GM21360 (cell line): Measurements from ENCODE around the gene DDIT3.

ENCODE experiments used
- ATAC-seq: cut with Tn5 transposase; IDR thresholded peaks from one replicate; pipeline ENCODE4 v1.9.1; 2021; ENCODE audit warnings: mild to moderate bottlenecking, moderate library complexity; ENCODE audit not compliant: unreplicated experiment

The DDIT3 gene

GRCh38 chr12:57487597-57488401 is 32.5 kb downstream of the DDIT3 start, which contains the start of gene MARS1:
Gene MARS1, plus strand, starts transcription at chr12:57488068. Its CDS starts 23 bp downstream, at chr12:57488091.
- peak; percentile 93 for ATAC-seq

- ATAC-seq, result no peak
Observed at GRCh38 chr12:57487055-57487596, 33.2 kb downstream of the DDIT3 start.

DNA sequence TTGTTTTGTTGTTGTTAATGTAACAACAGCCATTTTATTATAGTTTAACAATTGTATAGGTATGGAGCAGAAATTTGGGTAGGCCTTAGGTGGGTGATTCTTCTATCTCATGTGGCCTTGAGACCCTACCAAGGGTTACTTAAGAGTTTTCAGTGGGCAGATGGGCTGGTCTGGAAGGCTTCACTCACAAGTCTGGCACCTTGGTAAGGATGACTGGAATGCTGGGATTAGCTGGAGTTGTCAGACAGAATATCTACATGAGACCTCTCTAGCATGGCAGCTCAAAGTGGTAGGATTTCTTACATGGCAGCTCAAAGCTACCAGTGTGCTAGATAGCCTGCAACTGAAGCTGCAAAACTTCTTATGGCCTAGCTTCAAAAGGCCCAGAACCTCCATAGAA is 34.6 kb downstream of the DDIT3 start:
- no peak for ATAC-seq

GRCh38 chr12:57483466-57483865 is 36.8 kb downstream of the DDIT3 start:
- no peak for ATAC-seq

- no peak for ATAC-seq
Observed at GRCh38 chr12:57481671-57482070, 38.6 kb downstream of the DDIT3 start.

DNA sequence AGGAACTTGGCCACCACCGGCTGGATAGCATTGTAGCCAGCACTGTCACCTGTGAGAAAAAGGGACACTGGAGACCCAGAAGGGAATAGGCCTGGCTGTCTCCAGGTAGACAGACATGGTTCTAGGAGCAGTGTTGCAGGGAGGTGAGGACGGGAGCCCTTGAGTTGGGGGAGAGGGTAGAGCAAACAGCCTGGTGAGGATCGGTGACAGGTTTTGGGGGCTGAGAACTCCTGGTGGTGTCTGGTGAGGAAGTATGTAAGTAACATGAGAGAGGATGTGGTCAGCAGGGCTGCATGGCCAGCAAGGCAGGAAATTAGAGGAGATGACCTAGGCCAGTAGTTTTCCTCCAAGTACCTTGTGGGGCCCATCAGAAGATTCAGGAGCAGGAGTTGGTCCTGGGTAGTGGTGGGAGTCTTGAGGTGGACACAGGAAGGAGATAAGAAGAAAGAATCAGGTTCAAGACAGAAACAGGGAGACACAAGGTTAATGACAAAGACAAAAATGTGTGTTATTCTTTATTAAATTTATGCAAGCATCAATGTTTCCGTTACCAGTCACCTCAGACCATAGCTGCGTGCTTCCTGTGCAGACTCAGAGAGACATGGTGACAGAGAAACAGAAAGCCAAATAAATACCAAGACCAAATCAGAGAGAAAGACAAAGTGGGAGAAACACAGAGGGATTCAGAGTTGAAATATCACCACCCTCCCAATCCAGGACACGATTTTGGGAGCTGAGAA is 40.8 kb downstream of the DDIT3 start, which contains the start of gene ARHGAP9:
ARHGAP9 (minus strand) TSS at position 491 of the 740 bp plus-strand sequence; CDS start at position 31, 460 bp downstream.
- no peak for ATAC-seq

GRCh38 chr12:57479043-57479375 is 41.3 kb downstream of the DDIT3 start:
- no peak for ATAC-seq

DNA sequence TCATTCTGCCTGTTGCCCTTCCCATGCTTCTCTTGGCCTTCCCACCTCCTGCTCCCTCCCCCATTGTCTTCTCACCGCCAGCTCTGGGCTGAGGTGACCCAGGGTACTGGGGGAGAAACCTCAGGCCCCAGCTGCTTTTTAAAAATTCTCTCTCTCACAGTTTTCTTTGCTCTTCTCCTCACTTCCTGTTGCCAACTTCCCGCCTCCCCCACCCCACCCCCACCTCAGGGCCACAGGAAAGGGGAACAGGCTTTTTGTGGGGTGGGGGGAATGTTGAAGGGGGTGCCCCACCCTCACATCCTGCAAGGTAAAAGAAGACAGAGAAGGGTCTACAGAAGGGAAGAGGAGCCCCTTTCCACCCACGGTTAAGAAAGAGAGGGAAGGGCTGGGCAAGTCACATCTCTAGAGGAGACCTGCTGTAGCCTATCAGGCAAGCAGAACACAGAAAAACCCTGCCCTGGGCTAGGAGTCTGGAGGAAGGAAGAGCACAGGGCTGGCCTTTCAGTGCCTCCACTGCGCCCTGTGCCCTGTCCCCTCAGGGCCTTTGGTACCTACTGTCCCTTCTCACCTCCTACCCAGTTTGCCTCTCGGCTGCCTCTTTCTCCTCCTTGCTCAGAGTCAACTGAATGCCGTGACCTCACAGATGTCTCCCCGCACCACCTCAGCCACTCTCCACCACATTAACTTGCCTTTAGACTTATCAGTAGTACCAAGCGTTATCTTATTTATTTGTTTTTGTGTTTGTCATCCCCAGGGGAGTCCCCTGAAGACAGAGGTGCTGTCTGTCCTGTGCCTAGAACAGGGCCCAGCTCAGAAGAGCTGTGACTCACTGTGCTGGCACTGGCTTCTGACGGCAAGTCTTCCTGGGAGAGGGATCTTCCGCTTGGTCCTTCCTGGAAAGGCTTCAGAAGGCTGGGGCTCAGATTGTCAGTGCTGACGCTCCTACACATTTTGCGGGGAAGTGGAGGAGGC is 42.3 kb downstream of the DDIT3 start:
- ATAC-seq, result no peak

- ATAC-seq, result no peak
Observed at GRCh38 chr12:57476993-57477709, 43.2 kb downstream of the DDIT3 start.

- peak; percentile 58 for ATAC-seq
Observed at GRCh38 chr12:57476162-57476992, 43.9 kb downstream of the DDIT3 start.

GRCh38 chr12:57475271-57476161 is 44.8 kb downstream of the DDIT3 start:
- ATAC-seq, result peak; percentile 6

GRCh38 chr12:57474862-57475261 is 45.5 kb downstream of the DDIT3 start:
- no peak for ATAC-seq

DNA sequence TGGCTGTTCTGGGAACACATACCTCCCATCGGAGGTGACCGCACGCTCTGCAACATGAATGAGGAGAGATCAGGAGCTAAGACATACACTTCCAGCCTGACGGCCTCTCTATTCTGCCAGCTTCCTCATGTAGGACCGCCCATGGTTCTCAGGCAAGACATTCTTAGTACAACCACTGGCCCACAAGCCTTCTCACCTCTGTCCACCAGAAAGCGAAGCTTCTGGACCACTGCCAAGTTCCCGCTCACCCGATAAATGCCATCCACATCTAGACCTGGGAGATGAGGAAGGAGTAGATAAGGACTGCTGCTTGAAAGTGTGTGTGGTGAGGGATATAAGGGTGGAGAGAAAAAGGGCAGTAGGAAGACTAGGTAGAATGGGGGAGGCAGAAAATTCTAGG is 45.9 kb downstream of the DDIT3 start:
- ATAC-seq, result no peak

DNA sequence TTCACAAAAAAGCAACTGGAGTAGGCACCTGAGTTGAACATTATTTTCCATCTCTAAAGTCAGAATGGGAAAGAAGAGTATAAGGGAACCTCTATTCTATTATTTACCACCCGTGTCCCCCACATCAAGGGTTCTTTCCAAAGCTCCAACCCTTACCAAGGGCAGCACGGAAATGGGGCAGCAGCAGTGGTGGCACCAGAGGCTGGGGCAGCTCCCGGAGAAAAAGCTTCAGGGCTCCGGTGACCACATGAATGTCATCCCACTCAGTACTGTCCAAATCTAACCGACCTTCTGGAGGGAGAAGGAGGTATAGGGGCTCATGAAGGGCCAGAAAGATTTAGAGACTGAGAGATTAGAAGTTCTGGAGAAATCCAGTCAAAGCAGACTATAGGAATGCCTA is 46.4 kb downstream of the DDIT3 start:
- ATAC-seq, result no peak

DNA sequence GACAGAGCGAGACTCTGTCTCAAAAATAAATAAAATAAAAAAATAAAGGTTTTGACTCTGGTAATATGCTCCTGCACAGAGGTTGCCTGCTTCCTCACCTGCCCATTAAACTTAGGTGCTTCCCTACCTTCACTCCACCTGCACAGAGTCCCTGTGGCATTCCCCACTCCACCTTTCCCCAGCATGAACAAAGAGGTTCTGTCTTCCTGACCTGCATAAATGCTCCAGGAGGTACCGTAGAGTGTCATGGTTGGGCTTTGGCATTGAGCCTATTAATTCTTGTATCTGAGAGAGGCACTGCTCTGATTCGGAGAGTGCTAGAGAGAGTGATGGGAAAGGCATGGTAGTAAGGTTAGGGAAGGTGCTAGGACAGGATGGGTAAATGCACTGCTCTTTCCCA is 46.9 kb downstream of the DDIT3 start:
- ATAC-seq, result no peak

- ATAC-seq, result no peak
Observed at GRCh38 chr12:57472391-57472790, 47.9 kb downstream of the DDIT3 start.

DNA sequence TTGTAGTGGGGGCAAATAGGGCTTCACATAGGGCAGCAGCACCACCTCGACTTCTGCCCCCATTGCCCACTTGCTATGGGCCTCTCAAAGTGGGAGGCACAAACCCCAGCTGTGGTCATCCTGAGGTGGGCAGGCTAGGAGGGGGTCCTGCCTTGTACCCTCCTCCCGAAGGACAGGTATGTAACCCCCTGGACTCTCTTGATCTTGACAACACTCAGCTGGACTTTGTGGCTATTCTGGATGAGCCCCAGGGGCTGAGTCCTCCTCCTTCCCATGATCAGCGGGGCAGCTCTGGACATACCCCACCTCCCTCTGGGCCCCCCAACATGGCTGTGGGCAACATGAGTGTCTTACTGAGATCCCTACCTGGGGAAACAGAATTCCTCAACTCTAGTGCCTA is 48.7 kb downstream of the DDIT3 start:
- no peak for ATAC-seq

DNA sequence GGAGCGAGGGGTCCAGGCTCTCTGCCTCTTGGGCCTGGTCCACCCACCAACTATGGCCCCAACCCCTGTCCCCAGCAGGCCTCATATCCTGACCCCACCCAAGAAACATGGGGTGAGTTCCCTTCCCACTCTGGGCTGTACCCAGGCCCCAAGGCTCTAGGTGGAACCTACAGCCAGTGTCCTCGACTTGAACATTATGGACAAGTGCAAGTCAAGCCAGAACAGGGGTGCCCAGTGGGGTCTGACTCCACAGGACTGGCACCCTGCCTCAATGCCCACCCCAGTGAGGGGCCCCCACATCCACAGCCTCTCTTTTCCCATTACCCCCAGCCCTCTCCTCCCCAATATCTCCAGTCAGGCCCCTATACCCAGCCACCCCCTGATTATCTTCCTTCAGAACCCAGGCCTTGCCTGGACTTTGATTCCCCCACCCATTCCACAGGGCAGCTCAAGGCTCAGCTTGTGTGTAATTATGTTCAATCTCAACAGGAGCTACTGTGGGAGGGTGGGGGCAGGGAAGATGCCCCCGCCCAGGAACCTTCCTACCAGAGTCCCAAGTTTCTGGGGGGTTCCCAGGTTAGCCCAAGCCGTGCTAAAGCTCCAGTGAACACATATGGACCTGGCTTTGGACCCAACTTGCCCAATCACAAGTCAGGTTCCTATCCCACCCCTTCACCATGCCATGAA is 49.2 kb downstream of the DDIT3 start:
- no peak for ATAC-seq
